Dendritic cell treated with granulocyte-macrophage colony-stimulating factor and Interleukin-4, amounts not matched to agents 40 ng/mL and 50 ng/mL, for 4 days (primary cell): Measurements from ENCODE around the gene TM2D3.
"Not testable (repeated sequence)": the region's sequence is repeated elsewhere in the genome, so short reads cannot be mapped to it uniquely, and the experiment has no call there.

ENCODE experiments used
- H3K27ac Mint-ChIP-seq: one replicate; pipeline ENCODE4 v1.8.0; 2022; ENCODE audit warnings: mild to moderate bottlenecking, mixed read lengths
- H3K27me3 Mint-ChIP-seq: one replicate; pipeline ENCODE4 v1.8.0; 2022; ENCODE audit warnings: mild to moderate bottlenecking, mixed read lengths
- H3K36me3 Mint-ChIP-seq: one replicate; pipeline ENCODE4 v1.8.0; 2022; ENCODE audit warnings: low read depth, mixed read lengths
- H3K4me1 Mint-ChIP-seq: one replicate; pipeline ENCODE4 v1.8.0; 2022; ENCODE audit warnings: low read depth, mixed read lengths
- H3K4me3 Mint-ChIP-seq: one replicate; pipeline ENCODE4 v1.8.0; 2022; ENCODE audit warnings: mild to moderate bottlenecking, moderate library complexity, mixed read lengths
- H3K9me3 Mint-ChIP-seq: one replicate; pipeline ENCODE4 v1.8.0; 2022; ENCODE audit warnings: mixed read lengths
- intact Hi-C: fragments of 100-400 bp; cut with micrococcal nuclease; formaldehyde crosslinking; loops from one replicate; pipeline ENCODE4 v1.15.0; 2022

Gene TM2D3

GRCh38 chr15:101650145-101650544, 2.0 kb downstream of the TM2D3 start:
- intact Hi-C loops: no loop called here
- peaks cover 39% of the 10 kb centered on the region for H3K4me1 Mint-ChIP-seq
- no peaks in the 10 kb centered on the region for H3K27me3 Mint-ChIP-seq

GRCh38 chr15:101648356-101648755, 3.8 kb downstream of the TM2D3 start:
- Mint-ChIP-seq H3K4me3 (no peak overlapping the region), H3K9me3 (no peaks in the 10 kb centered on the region), H3K36me3 (peaks cover 78% of the 10 kb centered on the region), H3K4me1 (peaks cover 34% of the 10 kb centered on the region), H3K27ac (no peak overlapping the region), H3K27me3 (no peaks in the 10 kb centered on the region)
- intact Hi-C loops: loop anchor here (10.0 kb wide), 1 partner anchor 144 kb away; no protein-coding TSS in a partner anchor

More at GRCh38 chr15:101650145-101650544, 2.0 kb downstream of the TM2D3 start:
- Mint-ChIP-seq H3K27ac (peak overlapping the region; percentile 22), H3K4me3 (no peak overlapping the region), H3K9me3 (no peaks in the 10 kb centered on the region), H3K36me3 (peaks cover 61% of the 10 kb centered on the region)

- H3K9me3 Mint-ChIP-seq: no peaks in the 10 kb centered on the region
- intact Hi-C loops: loop anchor here (10.0 kb wide), 1 partner anchor 142 kb away; no protein-coding TSS in a partner anchor
- peaks cover 39% of the 10 kb centered on the region for H3K4me1 Mint-ChIP-seq
These were observed 4.9 kb downstream of the TM2D3 start for GRCh38 chr15:101647251-101647650.

GRCh38 chr15:101646672-101647071, 5.5 kb downstream of the TM2D3 start:
- Mint-ChIP-seq H3K4me1 (peaks cover 43% of the 10 kb centered on the region), H3K9me3 (no peaks in the 10 kb centered on the region), H3K27me3 (no peaks in the 10 kb centered on the region), H3K27ac (peak overlapping the region; percentile 60), H3K36me3 (peaks cover 85% of the 10 kb centered on the region), H3K4me3 (no peak overlapping the region)
- intact Hi-C loops: loop anchor here (10.0 kb wide), 1 partner anchor 142 kb away; no protein-coding TSS in a partner anchor

More at GRCh38 chr15:101647251-101647650, 4.9 kb downstream of the TM2D3 start:
- H3K4me3 Mint-ChIP-seq: no peak overlapping the region
- peaks cover 87% of the 10 kb centered on the region for H3K36me3 Mint-ChIP-seq
- H3K27ac Mint-ChIP-seq: peak overlapping the region; percentile 60
- H3K27me3 Mint-ChIP-seq: no peaks in the 10 kb centered on the region

GRCh38 chr15:101642361-101642760, 9.8 kb downstream of the TM2D3 start:
- Mint-ChIP-seq H3K4me1 (peaks cover 43% of the 10 kb centered on the region), H3K27me3 (no peaks in the 10 kb centered on the region), H3K27ac (peak overlapping the region; percentile 89), H3K4me3 (no peak overlapping the region), H3K36me3 (peaks cover 88% of the 10 kb centered on the region), H3K9me3 (no peaks in the 10 kb centered on the region)
- intact Hi-C loops: loop anchor here (1.0 to 10.0 kb wide), 2 partner anchors 9 to 138 kb away; no protein-coding TSS in a partner anchor

GRCh38 chr15:101641894-101642293, 10.3 kb downstream of the TM2D3 start:
- Mint-ChIP-seq H3K9me3 (no peaks in the 10 kb centered on the region), H3K27me3 (no peaks in the 10 kb centered on the region), H3K27ac (peak overlapping the region; percentile 89), H3K36me3 (peaks cover 86% of the 10 kb centered on the region), H3K4me1 (peaks cover 39% of the 10 kb centered on the region), H3K4me3 (peak overlapping the region; percentile 17)
- intact Hi-C loops: loop anchor here (1.0 to 10.0 kb wide), 3 partner anchors 9 to 342 kb away; no protein-coding TSS in a partner anchor

GRCh38 chr15:101641129-101641764, 10.9 kb downstream of the TM2D3 start:
- intact Hi-C loops: loop anchor here (1.0 to 10.0 kb wide), 2 partner anchors 136 to 341 kb away; no protein-coding TSS in a partner anchor
- Mint-ChIP-seq H3K4me1 (peaks cover 33% of the 10 kb centered on the region), H3K27ac (peak overlapping the region; percentile 89), H3K4me3 (peak overlapping the region; percentile 47), H3K36me3 (peaks cover 85% of the 10 kb centered on the region), H3K27me3 (no peaks in the 10 kb centered on the region), H3K9me3 (no peaks in the 10 kb centered on the region)

GRCh38 chr15:101639667-101640066, 12.5 kb downstream of the TM2D3 start:
- H3K9me3 Mint-ChIP-seq: no peaks in the 10 kb centered on the region
- H3K27ac Mint-ChIP-seq: no peak overlapping the region
- H3K36me3 Mint-ChIP-seq: peaks cover 69% of the 10 kb centered on the region
- H3K4me3 Mint-ChIP-seq: no peak overlapping the region
- H3K4me1 Mint-ChIP-seq: peaks cover 29% of the 10 kb centered on the region
- intact Hi-C loops: loop anchor here (10.0 kb wide), 1 partner anchor 135 kb away; no protein-coding TSS in a partner anchor
- no peaks in the 10 kb centered on the region for H3K27me3 Mint-ChIP-seq

GRCh38 chr15:101637919-101638318, 14.3 kb downstream of the TM2D3 start:
- Mint-ChIP-seq H3K4me1 (peaks cover 23% of the 10 kb centered on the region), H3K27me3 (no peaks in the 10 kb centered on the region), H3K4me3 (no peak overlapping the region), H3K9me3 (no peaks in the 10 kb centered on the region), H3K36me3 (peaks cover 57% of the 10 kb centered on the region), H3K27ac (no peak overlapping the region)
- intact Hi-C loops: no loop called here

GRCh38 chr15:101637516-101637915, 14.7 kb downstream of the TM2D3 start:
- H3K4me1 Mint-ChIP-seq: peaks cover 22% of the 10 kb centered on the region

GRCh38 chr15:101637038-101637437, 15.1 kb downstream of the TM2D3 start:
- H3K4me1 Mint-ChIP-seq: peaks cover 17% of the 10 kb centered on the region
- intact Hi-C loops: no loop called here
- H3K27me3 Mint-ChIP-seq: no peaks in the 10 kb centered on the region
- peaks cover 51% of the 10 kb centered on the region for H3K36me3 Mint-ChIP-seq
- H3K9me3 Mint-ChIP-seq: no peaks in the 10 kb centered on the region
- H3K27ac Mint-ChIP-seq: no peak overlapping the region
- no peak overlapping the region for H3K4me3 Mint-ChIP-seq

More at GRCh38 chr15:101637516-101637915, 14.7 kb downstream of the TM2D3 start:
- H3K4me3 Mint-ChIP-seq: no peak overlapping the region
- peaks cover 56% of the 10 kb centered on the region for H3K36me3 Mint-ChIP-seq
- H3K27me3 Mint-ChIP-seq: no peaks in the 10 kb centered on the region
- no peaks in the 10 kb centered on the region for H3K9me3 Mint-ChIP-seq
- intact Hi-C loops: no loop called here
- no peak overlapping the region for H3K27ac Mint-ChIP-seq

- intact Hi-C loops: no loop called here
- H3K9me3 Mint-ChIP-seq: no peaks in the 10 kb centered on the region
- peaks cover 14% of the 10 kb centered on the region for H3K4me1 Mint-ChIP-seq
- H3K27ac Mint-ChIP-seq: no peak overlapping the region
- no peak overlapping the region for H3K4me3 Mint-ChIP-seq
- peaks cover 49% of the 10 kb centered on the region for H3K36me3 Mint-ChIP-seq
- H3K27me3 Mint-ChIP-seq: no peaks in the 10 kb centered on the region
These were observed 16.0 kb downstream of the TM2D3 start for GRCh38 chr15:101635944-101636727.

- no peaks in the 10 kb centered on the region for H3K9me3 Mint-ChIP-seq
These were observed 18.8 kb downstream of the TM2D3 start for GRCh38 chr15:101633356-101633755.

GRCh38 chr15:101626729-101627128, 25.5 kb downstream of the TM2D3 start:
- H3K27me3 Mint-ChIP-seq, H3K27ac Mint-ChIP-seq, H3K4me3 Mint-ChIP-seq, intact Hi-C loops, H3K4me1 Mint-ChIP-seq: not testable (repeated sequence)
- Mint-ChIP-seq H3K9me3 (peaks cover 47% of the 10 kb centered on the region), H3K36me3 (peaks cover 51% of the 10 kb centered on the region)

More at GRCh38 chr15:101633356-101633755, 18.8 kb downstream of the TM2D3 start:
- Mint-ChIP-seq H3K27ac (no peak overlapping the region), H3K27me3 (no peaks in the 10 kb centered on the region), H3K4me3 (no peak overlapping the region), H3K36me3 (peaks cover 21% of the 10 kb centered on the region), H3K4me1 (no peaks in the 10 kb centered on the region)
- intact Hi-C loops: no loop called here
